Keratinocyte (primary cell): ENCODE measurements around the gene SPTBN5. TPM values are rescaled to one million over a fixed set of nuclear protein-coding genes. Genes with fewer than 3 reads are reported as not detected.

Experiments used
- DNase-seq: peaks from one replicate; pipeline ENCODE4 v3.0.0-alpha.2; 2011; ENCODE audit warnings: low read depth, missing footprints, low spot score
- FAIRE-seq: peaks from 2 replicates; lab custom pipeline; 2011; peaks lifted over from hg19 to GRCh38; lab: Jason Lieb, UNC
- H2AFZ ChIP-seq: 2 replicates; pipeline ENCODE4 v1.6.0; 2012; ENCODE audit warnings: low read length, control low read depth, inconsistent platforms; ENCODE audit not compliant: control insufficient read depth
- H3K27ac ChIP-seq: 2 replicates; pipeline ENCODE4 v1.5.1; 2011; ENCODE audit warnings: low read length; ENCODE audit not compliant: control insufficient read depth, insufficient read depth
- H3K27me3 ChIP-seq: 3 replicates; pipeline ENCODE4 v1.6.0; 2011; ENCODE audit warnings: low read length; ENCODE audit not compliant: control insufficient read depth, insufficient read depth; ENCODE audit errors: extremely low read depth
- H3K36me3 ChIP-seq, 2 experiments: 2 replicates in 1 of 2; 3 replicates in 1 of 2; pipeline ENCODE4 v1.5.1; 2011; ENCODE audit warnings: low read length in 2 of 2, mild to moderate bottlenecking in 1 of 2; ENCODE audit not compliant: control insufficient read depth in 2 of 2, insufficient read depth in 2 of 2; ENCODE audit errors: extremely low read depth in 1 of 2
- H3K4me1 ChIP-seq: 3 replicates; pipeline ENCODE4 v1.5.1; 2011; ENCODE audit warnings: low read length; ENCODE audit not compliant: control insufficient read depth, insufficient read depth; ENCODE audit errors: extremely low read depth
- H3K4me2 ChIP-seq: 3 replicates; pipeline ENCODE4 v1.6.0; 2011; ENCODE audit warnings: low read depth, low read length; ENCODE audit not compliant: control insufficient read depth, insufficient read depth; ENCODE audit errors: extremely low read depth
- H3K4me3 ChIP-seq, 3 experiments: fragments of 200-600 bp in 1 of 3; sonication (generic) in 1 of 3; 2 replicates in 2 of 3; 3 replicates in 1 of 3; pipeline ENCODE4 v1.5.1; 2011 to 2016; ENCODE audit warnings: low read length in 3 of 3, mild to moderate bottlenecking in 3 of 3, control low read depth in 2 of 3, inconsistent platforms in 1 of 3, low read depth in 1 of 3, mixed read lengths in 1 of 3, mixed run types in 1 of 3, moderate library complexity in 1 of 3; ENCODE audit not compliant: control insufficient read depth in 2 of 3, insufficient read depth in 2 of 3; ENCODE audit errors: extremely low read depth in 1 of 3
- H3K79me2 ChIP-seq: 2 replicates; pipeline ENCODE4 v1.6.0; 2012; ENCODE audit warnings: low read length; ENCODE audit not compliant: control insufficient read depth, insufficient read depth
- H3K9ac ChIP-seq: 3 replicates; pipeline ENCODE4 v1.6.0; 2011; ENCODE audit warnings: low read length; ENCODE audit not compliant: control insufficient read depth, insufficient read depth; ENCODE audit errors: extremely low read depth
- H3K9me1 ChIP-seq: 3 replicates; pipeline ENCODE4 v1.6.0; 2011; ENCODE audit warnings: low read length; ENCODE audit not compliant: control insufficient read depth, insufficient read depth; ENCODE audit errors: extremely low read depth
- H3K9me3 ChIP-seq: 2 replicates; pipeline ENCODE4 v1.5.1; 2012; ENCODE audit warnings: low read depth, low read length; ENCODE audit not compliant: control insufficient read depth
- H4K20me1 ChIP-seq: 3 replicates; pipeline ENCODE4 v1.6.0; 2011; ENCODE audit warnings: low read length; ENCODE audit not compliant: control insufficient read depth, insufficient read depth; ENCODE audit errors: extremely low read depth
- EZH2 ChIP-seq: IDR thresholded peaks from one replicate; pipeline ENCODE4 v1.6.1; 2012; ENCODE audit warnings: inconsistent platforms, mild to moderate bottlenecking, low read length, moderate library complexity
- dilution Hi-C: fragments of 300-500 bp; cut with MboI; formaldehyde crosslinking; loops from one replicate; pipeline ENCODE4 v1.7.0; 2020; ENCODE audit warnings: low sequenced_read_pairs; ENCODE audit not compliant: extremely low pct_ligation_motif_present
- polyA plus RNA-seq, 5 experiments: library from polyadenylated mRNA; depleted of rRNA in 3 of 5; stranded (reverse) in 3 of 5; stranded (forward) in 1 of 5; unstranded in 1 of 5; fragments of >200 nt; gene quantifications; 1 replicate in 1 of 5; 2 replicates in 3 of 5; 3 replicates in 1 of 5; pipeline versions ENCODE4 v1.2.1 to v1.2.3, GENCODE V29; 2011 to 2012; ENCODE audit warnings: missing spikeins in 2 of 5, low read depth in 1 of 5, low replicate concordance in 1 of 5
- TF ChIP-seq, protein P1 (sequence below), 3 experiments: IDR thresholded peaks in 1 of 3; conservative IDR thresholded peaks in 1 of 3; optimal IDR thresholded peaks in 1 of 3; 2 replicates in 2 of 3; 3 replicates in 1 of 3; pipeline versions ENCODE3 to v1.5.1; 2011; ENCODE audit warnings: low read length in 3 of 3, mild to moderate bottlenecking in 3 of 3, moderate library complexity in 2 of 3, control low read depth in 1 of 3, inconsistent platforms in 1 of 3; ENCODE audit not compliant: insufficient read depth in 2 of 3; ENCODE audit errors: extremely low read depth in 1 of 3

The SPTBN5 gene
- polyA plus RNA-seq, 1 donor (not counting 4 experiments of a cell fraction or from before 2014, with no cell fraction given) = 0.66 TPM

DNA sequence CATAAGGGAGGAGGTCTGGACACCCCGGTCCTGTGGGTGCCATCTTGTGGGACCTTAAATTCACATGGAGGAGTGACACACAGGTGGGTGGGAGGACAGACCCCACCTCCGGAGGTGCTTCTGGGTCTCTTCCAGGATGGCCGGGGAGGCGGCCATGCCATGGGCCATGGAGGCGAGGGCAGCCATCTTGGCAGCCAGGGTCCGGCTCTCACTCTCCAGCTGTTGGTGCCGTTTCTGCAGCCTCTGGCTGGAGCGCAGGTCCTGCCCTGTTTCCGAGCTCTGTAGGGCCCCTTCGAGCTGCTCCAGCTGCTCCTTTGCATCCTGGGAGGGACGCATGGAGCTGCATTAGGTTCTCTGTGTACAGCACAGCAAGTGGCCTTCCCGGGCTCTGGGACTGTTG is 19.1 kb downstream of the SPTBN5 start:
- Histone ChIP-seq H3K9me1 (no peaks in the 10 kb centered on the region), H3K27ac (no peak overlapping the region), H2AFZ (no peak overlapping the region), H4K20me1 (no peaks in the 10 kb centered on the region), H3K4me3 (no peak overlapping the region), H3K9me3 (no peaks in the 10 kb centered on the region), H3K4me2 (no peak overlapping the region), H3K9ac (no peak overlapping the region), H3K4me1 (peaks cover 15% of the 10 kb centered on the region), H3K36me3 (no peaks in the 10 kb centered on the region), H3K27me3 (peaks cover 14% of the 10 kb centered on the region), H3K79me2 (no peaks in the 10 kb centered on the region)
- no peak for DNase-seq
- TF ChIP-seq, protein P1, sequence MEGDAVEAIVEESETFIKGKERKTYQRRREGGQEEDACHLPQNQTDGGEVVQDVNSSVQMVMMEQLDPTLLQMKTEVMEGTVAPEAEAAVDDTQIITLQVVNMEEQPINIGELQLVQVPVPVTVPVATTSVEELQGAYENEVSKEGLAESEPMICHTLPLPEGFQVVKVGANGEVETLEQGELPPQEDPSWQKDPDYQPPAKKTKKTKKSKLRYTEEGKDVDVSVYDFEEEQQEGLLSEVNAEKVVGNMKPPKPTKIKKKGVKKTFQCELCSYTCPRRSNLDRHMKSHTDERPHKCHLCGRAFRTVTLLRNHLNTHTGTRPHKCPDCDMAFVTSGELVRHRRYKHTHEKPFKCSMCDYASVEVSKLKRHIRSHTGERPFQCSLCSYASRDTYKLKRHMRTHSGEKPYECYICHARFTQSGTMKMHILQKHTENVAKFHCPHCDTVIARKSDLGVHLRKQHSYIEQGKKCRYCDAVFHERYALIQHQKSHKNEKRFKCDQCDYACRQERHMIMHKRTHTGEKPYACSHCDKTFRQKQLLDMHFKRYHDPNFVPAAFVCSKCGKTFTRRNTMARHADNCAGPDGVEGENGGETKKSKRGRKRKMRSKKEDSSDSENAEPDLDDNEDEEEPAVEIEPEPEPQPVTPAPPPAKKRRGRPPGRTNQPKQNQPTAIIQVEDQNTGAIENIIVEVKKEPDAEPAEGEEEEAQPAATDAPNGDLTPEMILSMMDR (optimal IDR thresholded peaks at IDR 0.05 in 1 of 3, IDR thresholded peaks at IDR 0.05 in 1 of 3, conservative IDR thresholded peaks at IDR 0.05 in 1 of 3; ENCODE audit: extremely low read depth in 1 of 3, insufficient read depth in 2 of 3, low read length in 3 of 3) = no peak
- TF ChIP-seq EZH2 = no peak
- dilution Hi-C loops = no loop called here
- FAIRE-seq = no peak

DNA sequence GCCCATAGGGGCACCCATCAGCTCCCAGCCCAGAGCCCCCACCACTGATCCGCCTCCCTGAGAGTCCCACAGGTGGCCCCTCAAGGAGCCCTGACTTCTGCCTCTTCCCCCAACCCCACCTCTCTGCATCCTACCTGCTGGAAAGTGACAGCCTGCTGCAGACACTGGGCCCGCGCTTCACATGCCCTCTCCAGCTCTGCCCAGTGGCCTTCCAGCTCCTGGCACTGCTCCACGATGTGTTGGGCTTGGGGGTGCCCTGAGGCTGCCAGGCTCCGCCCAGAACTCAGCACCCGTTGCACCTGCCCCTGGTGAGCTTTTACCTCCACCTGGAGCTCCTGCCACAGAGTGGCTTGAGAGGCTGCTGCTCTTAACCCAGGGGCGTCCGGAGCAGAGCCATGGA is 20.1 kb downstream of the SPTBN5 start:
- no peak for FAIRE-seq
- TF ChIP-seq EZH2 = no peak
- TF ChIP-seq, protein P1 (optimal IDR thresholded peaks at IDR 0.05 in 1 of 3, IDR thresholded peaks at IDR 0.05 in 1 of 3, conservative IDR thresholded peaks at IDR 0.05 in 1 of 3; ENCODE audit: extremely low read depth in 1 of 3, insufficient read depth in 2 of 3, low read length in 3 of 3) = no peak
- no peaks in the 10 kb centered on the region for H3K9me1 ChIP-seq

More for the DNA sequence above, 20.1 kb downstream of the SPTBN5 start:
- peaks cover 20% of the 10 kb centered on the region for H3K4me1 ChIP-seq
- H3K4me3 ChIP-seq = no peak overlapping the region
- no peak overlapping the region for H2AFZ ChIP-seq
- no peak overlapping the region for H3K9ac ChIP-seq
- H3K36me3 ChIP-seq = no peaks in the 10 kb centered on the region
- H3K27me3 ChIP-seq = peaks cover 14% of the 10 kb centered on the region
- no peak overlapping the region for H3K27ac ChIP-seq
- no peaks in the 10 kb centered on the region for H3K9me3 ChIP-seq
- H4K20me1 ChIP-seq = no peaks in the 10 kb centered on the region
- H3K79me2 ChIP-seq = no peaks in the 10 kb centered on the region
- H3K4me2 ChIP-seq = no peak overlapping the region
- no peak for DNase-seq
- dilution Hi-C loops = no loop called here
